ENCODE data around the gene HIF1A.
"Not testable (repeated sequence)": the region's sequence is repeated elsewhere in the genome, so short reads cannot be mapped to it uniquely, and the experiment has no call there.

Gene HIF1A

GRCh38 chr14:61694830-61695694 lies at the start of gene HIF1A:
HIF1A (plus strand) TSS chr14:61695513; CDS start chr14:61695805, 292 bp downstream.
- DNase-seq = peak; percentile 94 to 96

DNA sequence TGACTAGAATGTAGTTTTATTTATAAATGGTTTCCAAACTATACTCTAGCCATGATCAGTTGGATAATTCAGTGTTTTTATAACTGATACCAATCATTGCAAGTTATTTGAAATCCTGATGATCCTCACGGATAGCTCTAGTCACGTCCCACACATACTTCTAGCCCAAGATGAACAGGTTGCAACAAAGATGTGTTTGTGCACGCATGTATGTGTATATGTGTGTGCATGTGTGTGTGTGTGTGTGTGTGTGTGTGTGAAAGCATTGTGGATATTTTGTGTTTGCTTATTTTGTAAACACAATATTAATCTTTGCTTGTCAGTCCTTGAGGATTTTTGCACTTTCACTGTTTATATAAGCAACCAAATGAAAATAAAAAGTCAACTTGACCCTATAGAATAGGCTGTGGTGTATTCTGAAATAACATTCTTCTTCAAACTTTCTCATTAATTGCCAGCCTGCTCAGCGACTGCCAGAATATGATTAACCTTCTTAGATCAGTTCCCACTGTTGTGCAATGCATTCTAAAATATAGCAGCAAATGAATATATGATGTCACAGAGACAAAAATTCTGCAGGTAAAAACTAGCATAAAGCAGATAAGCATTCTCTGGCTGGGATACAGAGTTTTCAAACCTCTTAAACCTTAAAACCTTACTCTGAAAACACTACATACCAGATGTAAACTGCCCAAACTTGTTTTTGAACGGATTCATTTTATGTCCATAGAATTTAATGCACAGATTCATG lies 48.8 kb upstream of the HIF1A start:
- no peak for DNase-seq

- no peak for DNase-seq
Observed at GRCh38 chr14:61647704-61648103, 47.6 kb upstream of the HIF1A start.

- DNase-seq = no peak
Observed at GRCh38 chr14:61648377-61648776, 46.9 kb upstream of the HIF1A start.

DNA sequence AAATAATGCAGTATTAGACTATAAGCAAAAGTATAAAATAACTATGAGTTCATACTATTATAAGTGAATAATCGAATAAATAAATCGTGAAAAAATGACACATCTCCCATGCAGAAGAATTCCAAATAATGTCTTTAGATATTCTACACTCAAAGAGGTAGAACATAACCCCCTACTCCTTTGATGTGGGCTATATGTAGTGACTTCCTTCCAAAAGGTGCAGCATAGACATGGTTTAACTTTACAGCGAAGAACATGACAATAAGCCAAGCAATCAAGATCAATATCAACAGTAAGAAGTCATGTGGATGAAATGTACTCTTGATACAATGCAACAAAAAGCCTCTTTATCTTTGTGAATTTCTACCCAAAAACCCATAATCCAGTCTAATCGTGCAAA lies 46.0 kb upstream of the HIF1A start:
- no peak for DNase-seq

- DNase-seq = no peak
Observed at GRCh38 chr14:61651355-61651754, 44.0 kb upstream of the HIF1A start.

GRCh38 chr14:61652526-61653262 lies 42.6 kb upstream of the HIF1A start:
- no peak for DNase-seq

DNA sequence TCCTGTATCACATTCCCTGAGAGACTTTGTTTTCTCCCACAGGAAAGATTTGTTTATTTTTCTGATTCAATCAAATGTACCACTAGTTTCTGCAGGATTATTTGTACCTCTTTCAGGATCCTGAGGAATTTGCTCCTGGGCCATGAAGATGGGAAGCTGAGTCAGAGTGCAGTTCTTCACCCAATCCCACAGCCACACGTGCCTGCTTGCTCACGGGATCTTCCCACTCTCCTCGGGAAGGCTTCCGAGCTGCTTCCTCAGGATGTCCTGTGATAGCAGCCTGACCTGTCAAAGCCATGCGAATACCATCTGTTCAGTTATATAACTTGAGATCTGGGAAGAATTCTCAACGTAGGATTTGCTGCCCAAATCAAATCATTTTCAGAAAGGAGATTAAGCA lies 41.8 kb upstream of the HIF1A start:
- DNase-seq = no peak

GRCh38 chr14:61654026-61654425 lies 41.3 kb upstream of the HIF1A start:
- no peak for DNase-seq

- no peak for DNase-seq
Observed at GRCh38 chr14:61655777-61656176, 39.5 kb upstream of the HIF1A start.

GRCh38 chr14:61656341-61656740 lies 39.0 kb upstream of the HIF1A start:
- no peak for DNase-seq

DNA sequence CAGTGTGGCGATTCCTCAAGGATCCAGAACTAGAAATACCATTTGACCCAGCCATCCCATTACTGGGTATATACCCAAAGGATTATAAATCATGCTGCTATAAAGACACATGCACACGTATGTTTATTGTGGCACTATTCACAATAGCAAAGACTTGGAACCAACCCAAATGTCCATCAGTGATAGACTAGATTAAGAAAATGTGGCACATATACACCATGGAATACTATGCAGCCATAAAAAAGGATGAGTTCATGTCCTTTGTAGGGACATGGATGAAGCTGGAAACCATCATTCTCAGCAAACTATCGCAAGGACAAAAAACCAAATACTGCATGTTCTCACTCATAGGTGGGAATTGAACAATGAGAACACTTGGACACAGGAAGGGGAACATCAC lies 37.2 kb upstream of the HIF1A start:
- DNase-seq = not testable (repeated sequence)

- DNase-seq = no peak
Observed at GRCh38 chr14:61659582-61659981, 35.7 kb upstream of the HIF1A start.

- no peak for DNase-seq
Observed at GRCh38 chr14:61661471-61662400, 33.6 kb upstream of the HIF1A start.

DNA sequence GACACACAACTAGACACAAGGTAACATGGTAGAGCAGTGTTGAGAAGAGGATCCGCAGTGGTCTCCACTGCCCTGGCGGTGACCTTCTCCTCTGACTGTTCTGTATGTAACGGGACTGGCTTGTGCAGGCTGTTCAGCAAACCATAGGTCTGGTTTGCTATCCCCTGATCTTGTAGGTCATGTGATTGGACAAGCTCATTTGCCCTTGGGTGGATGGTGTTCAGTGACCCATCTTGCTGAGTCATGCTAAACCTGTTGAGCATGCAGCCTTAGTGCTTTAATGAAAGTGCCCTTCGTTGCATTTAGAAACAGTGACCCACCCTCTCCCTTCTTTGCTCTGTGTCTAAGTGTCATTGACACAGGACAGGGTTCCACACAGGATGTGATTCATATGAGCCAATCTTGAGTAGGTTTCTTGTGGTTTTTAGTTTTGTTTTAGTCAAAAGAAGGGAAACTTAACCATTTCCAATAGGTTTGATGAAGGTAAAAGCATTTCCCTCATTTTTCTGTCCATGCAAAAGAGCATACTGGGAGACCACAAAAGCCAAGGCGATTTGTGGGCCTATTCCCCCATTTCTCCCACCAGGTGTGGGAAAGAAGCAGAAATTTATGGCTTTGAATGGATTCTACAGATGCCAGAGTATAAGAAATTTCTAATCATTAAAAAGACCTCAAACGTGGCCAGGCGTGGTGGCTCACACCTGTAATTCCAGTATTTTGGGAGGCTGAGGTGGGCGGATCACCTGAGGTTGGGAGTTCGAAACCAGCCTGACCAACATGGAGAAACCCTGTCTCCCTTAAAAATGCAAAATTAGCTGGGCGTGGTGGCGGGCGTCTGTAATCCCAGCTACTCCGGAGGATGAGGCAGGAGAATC lies 32.6 kb upstream of the HIF1A start:
- DNase-seq = peak; percentile 23 to 33

DNA sequence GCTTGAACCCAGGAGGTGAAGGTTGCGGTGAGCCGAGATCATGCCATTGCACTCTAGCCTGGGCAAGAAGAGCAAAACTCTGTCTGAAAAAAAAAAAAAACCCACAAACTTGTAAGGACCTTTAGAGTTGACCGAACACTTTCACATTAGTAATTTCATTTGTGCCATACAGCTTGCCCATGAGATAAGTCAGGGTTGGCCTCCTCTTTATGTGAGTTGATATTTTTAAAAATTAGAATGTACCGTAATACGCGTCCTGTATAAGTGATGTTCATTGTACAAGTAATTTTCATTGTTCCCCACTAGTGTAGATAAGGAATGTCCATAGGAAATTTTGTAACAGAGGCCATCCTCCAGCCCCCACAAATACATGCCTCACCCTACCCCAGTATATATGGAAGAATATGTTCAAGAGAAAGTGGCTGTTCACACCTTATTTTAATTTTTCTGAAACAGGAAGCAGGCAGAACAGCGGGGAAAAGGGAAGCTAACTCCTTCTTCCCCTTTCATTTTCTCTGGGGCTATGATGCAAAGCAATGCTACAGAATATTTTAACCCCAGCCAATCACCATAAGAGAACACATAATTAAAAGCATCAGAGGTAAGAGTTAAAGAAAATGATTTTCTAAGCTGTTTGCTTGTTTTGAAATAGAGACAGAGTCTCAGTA lies 31.9 kb upstream of the HIF1A start:
- no peak for DNase-seq

DNA sequence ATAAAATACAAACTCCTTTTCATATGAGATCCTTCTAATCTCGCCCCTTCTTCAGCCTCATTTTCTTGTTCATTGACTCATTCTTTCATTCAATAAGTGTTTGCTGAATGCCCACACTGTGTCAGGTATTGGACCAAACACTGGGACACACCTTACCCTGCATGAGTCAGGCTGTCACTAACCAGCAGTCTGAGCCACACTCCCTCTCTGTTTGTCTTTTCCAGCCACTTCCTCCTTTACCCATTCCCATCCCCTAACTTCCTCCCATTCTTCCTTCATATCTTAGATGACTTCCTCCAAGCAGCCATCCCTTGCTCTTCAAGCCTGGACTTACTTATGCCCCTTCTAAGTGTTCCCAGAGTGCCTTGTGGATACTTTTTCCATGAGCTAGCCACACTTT lies 27.0 kb upstream of the HIF1A start:
- peak in 1 of 2 experiments; percentile 8 for DNase-seq

DNA sequence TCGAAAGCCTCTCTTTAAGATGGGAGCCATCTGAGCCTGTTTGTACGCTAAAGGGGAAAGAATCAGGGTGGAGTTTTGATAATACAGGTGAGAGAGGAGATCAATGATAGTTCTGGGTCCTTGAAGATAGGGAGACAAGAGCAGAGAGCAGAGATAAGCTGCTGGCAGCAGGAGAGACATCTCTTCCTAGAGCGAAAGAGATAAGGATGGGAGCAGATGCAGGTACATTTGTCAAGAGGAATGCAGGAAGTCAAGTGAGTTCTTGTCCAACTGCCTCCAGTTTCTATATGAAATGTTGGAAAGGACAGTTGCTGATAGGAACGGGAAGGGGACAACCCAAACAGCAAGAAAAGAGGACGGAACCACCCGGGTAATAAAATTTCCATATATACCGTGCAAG lies 24.7 kb upstream of the HIF1A start:
- DNase-seq = no peak

- DNase-seq = peak; percentile 22 to 23
Observed at GRCh38 chr14:61671082-61671481, 24.2 kb upstream of the HIF1A start.

DNA sequence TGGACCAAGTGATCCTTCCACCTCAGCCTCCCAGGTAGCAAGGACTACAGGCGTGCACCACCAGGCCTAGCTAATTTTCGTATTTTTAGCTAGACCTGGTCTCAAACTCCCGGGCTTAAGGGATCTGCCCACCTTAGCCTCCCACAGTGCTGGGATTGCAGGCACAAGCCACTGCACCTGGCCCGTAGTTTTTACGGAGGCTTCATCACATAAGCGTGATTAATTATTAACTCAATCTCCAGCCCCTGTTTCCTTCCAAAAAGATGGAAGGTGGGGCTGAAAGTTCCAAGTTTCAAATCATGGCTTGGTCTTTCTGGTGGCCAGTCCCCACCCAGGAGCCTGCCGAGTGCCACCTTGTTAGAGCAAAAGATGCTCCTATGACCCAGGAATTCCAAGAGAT lies 22.5 kb upstream of the HIF1A start:
- no peak for DNase-seq

DNA sequence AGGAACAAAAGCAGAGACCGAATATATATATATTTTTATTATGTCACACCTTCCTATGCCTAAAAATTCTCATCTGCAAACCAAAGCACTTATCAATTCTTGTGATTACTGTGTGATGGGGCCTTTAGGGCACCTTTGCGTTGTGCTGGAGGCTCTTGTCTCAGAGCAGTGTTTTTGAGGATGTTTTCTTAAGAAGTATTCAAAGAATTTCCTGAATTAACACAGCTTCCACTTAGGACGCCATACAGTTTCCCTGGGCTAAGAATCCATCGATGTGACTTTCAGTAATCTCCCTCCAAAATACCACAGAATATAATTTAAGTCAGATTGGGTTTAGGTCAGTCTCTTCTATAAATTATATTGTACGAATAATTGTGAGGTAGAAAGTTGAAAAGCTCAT lies 22.0 kb upstream of the HIF1A start:
- no peak for DNase-seq

All from activated CD4-positive, alpha-beta T cell treated with anti-CD3 and anti-CD28 coated beads, Interleukin-2, amount 50 U/mL, for 4 hours (primary cell).